Measurements from ENCODE around the gene SEC22C. TPM values are rescaled to one million over a fixed set of nuclear protein-coding genes. Genes with fewer than 3 reads are reported as not detected.

Gene SEC22C
- total and polyA plus RNA-seq, 7 donors = 11.2 to 46.8 (median 15.5) TPM

DNA sequence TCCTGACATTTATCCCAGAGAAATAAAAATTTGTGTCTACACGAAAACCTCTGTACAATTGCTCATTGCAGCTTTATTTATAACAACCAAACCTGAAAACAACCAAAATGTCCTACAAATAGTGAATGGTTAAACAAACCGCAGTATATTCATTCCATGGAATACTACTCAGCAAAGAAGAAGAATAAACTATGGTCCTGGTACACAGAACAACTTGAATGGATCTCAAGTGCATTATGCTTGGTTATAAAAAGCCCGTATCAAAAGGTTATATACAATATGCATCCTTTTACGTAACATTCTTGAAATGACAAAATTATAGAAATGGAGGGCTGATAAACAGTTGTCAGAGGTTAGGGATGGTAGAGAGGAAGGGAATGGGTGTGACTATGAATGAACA, 3.7 kb downstream of the SEC22C start:
- Histone ChIP-seq H3K27me3 (ENCODE audit: insufficient read depth in 3 of 3, low read length in 2 of 3) (no peaks in the 10 kb centered on the region), H3K27ac (no peak overlapping the region), H3K36me3 (ENCODE audit: insufficient read depth in 1 of 2, low read depth in 1 of 2) (peaks cover 0 to 9% of the 10 kb centered on the region in 2 donors), H3K4me3 (no peak overlapping the region), H3K4me1 (peaks cover 16% of the 10 kb centered on the region), H3K9me3 (peaks cover 8% of the 10 kb centered on the region)
- DNase-seq = no peak
- TF ChIP-seq CTCF (IDR thresholded peaks at IDR 0.05) = no peak
- WGBS, 3 donors = 95 to 99% (median 99%) methylated on average over 4 of the region's 4 CpGs
- ATAC-seq = no peak
- intact Hi-C loops (cut with DNase I) = no loop called here

DNA sequence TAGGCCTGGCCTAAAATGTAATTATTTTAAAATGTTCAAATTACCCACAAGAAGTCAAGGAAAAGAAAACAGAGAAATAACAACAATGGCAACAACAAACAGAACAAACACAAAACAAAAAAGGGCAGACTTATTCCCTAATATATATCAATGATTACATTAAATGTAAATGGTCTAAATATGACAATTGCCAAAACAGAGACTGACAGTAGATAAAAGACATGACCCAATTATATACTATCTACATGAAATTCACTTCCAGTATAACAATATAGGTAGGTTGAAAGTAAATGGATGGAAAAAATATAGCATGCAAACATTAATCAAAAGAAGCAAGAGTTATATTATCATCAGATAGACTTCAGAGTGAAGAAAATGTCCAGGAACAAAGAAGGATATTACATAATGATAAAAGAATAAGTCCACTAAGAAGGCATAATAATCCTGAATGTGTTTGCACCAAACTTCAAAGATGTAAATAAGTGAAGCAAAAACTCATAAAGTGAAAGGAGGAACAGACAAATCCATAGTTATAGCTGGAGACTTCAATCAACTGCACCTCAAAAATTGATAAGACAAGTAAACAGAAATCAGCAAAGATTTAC, 6.5 kb downstream of the SEC22C start:
- H3K27me3 ChIP-seq (ENCODE audit: insufficient read depth in 3 of 3, low read length in 2 of 3) = no peaks in the 10 kb centered on the region
- TF ChIP-seq CTCF (IDR thresholded peaks at IDR 0.05) = no peak
- no peak for ATAC-seq
- H3K4me1 ChIP-seq = peaks cover under 1% of the 10 kb centered on the region
- H3K4me3 ChIP-seq = no peak overlapping the region
- H3K27ac ChIP-seq = no peak overlapping the region
- intact Hi-C loops (cut with DNase I) = no loop called here
- no peak for DNase-seq
- peaks cover 8% of the 10 kb centered on the region for H3K9me3 ChIP-seq
- H3K36me3 ChIP-seq (ENCODE audit: insufficient read depth in 1 of 2, low read depth in 1 of 2) = peaks cover 0 to 9% of the 10 kb centered on the region in 2 donors

DNA sequence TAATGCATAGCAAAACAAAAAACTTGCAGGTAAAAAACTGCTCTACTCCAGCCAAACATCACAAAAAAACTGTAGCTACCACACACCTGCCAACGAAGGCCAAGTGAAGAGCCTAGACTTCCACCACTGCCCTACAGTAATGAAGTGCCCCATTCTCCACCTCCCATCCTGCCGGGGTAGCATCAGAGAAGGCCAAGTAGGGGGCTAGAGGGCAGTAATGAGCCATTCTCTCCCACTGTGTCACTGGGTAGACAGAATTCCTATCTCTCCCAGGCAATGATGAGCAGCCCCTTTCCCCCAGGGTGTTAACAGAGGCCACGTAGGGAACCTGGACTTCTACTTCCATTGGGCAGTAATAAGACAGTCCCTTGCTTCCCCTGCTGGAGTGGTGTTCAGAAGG, 9.5 kb downstream of the SEC22C start:
- H3K27me3 ChIP-seq (ENCODE audit: insufficient read depth in 3 of 3, low read length in 2 of 3) = no peaks in the 10 kb centered on the region
- DNase-seq (no peak), ATAC-seq (peak; percentile 57 to 83 (median 75))
- WGBS, 3 donors = 66 to 69% (median 68%) methylated on average over 3 of the region's 3 CpGs
- intact Hi-C loops (cut with DNase I) = no loop called here
- no peak overlapping the region for H3K27ac ChIP-seq
- peaks cover 0 to 27% of the 10 kb centered on the region in 2 donors for H3K36me3 ChIP-seq (ENCODE audit: insufficient read depth in 1 of 2, low read depth in 1 of 2)
- TF ChIP-seq CTCF (IDR thresholded peaks at IDR 0.05) = peak; percentile 31
- H3K4me1 ChIP-seq = no peaks in the 10 kb centered on the region
- H3K9me3 ChIP-seq = peaks cover 8% of the 10 kb centered on the region
- no peak overlapping the region for H3K4me3 ChIP-seq

DNA sequence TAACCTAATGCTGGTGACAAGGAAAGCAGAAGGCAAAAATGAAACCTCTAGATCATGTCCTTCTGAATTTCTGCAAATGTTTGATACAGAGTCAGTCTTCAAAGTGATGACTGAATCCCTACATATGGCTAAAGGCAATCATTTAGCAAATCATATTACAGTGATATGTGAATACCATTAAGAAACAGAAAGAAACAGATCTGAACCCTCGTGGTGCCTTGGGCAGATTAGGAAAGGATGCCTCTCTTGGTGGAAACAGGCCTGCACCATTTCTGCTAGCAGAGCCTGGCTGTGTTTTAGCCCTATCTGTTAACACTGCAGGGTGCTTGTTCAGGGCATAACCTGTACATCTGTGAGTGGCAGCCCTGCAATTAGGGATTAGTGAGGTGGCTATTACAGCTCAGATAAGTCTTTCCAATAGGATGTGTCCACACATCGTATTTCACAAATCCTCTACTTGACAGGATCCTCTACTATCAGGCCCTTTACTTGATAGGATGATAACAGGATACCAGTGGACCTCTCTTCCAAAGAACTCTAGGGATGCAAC, 12.1 kb downstream of the SEC22C start:
- no peaks in the 10 kb centered on the region for H3K27me3 ChIP-seq (ENCODE audit: insufficient read depth in 3 of 3, low read length in 2 of 3)
- no peak for ATAC-seq
- no peak overlapping the region for H3K27ac ChIP-seq
- intact Hi-C loops (cut with DNase I) = no loop called here
- TF ChIP-seq CTCF (IDR thresholded peaks at IDR 0.05) = no peak
- peaks cover 0 to 47% of the 10 kb centered on the region in 2 donors for H3K36me3 ChIP-seq (ENCODE audit: insufficient read depth in 1 of 2, low read depth in 1 of 2)
- WGBS, 3 donors = 58 to 77% (median 76%) methylated on average over 2 of the region's 2 CpGs
- H3K4me3 ChIP-seq = no peak overlapping the region
- DNase-seq = no peak
- H3K9me3 ChIP-seq = no peaks in the 10 kb centered on the region
- no peaks in the 10 kb centered on the region for H3K4me1 ChIP-seq

All from psoas muscle (tissue), 8 donors.